ENCODE data around the gene ADPRHL1.

The ADPRHL1 gene

GRCh38 chr13:113461022-113461751 lies 7.9 kb upstream of the ADPRHL1 start:
- no peak for TF ChIP-seq CTCF (conservative IDR thresholded peaks at IDR 0.05; ENCODE audit: low read depth, low read length)
- no peak overlapping the region for H3K4me3 ChIP-seq (ENCODE audit: low read depth, low read length)
- DNase-seq (ENCODE audit: low read depth) = no peak

DNA sequence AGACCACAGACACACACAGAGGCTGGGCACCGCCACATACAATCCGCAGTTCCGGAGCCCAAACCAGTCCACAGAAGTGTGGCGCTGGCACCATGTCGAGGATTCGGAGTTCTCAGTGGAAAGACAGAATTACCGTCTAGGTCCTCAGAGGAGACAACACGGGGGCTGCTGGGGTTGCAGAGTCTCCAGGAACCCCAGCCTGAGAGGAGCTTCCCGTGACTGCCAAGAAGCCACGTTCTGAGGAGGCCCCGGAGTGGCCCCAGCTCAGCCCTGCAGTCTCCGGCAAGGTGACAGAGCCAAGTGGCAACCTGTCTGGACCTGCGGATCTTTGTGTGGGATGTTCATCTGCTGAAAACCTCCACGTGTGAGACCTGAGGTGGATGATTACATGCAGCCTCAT lies 7.3 kb upstream of the ADPRHL1 start:
- TF ChIP-seq CTCF (conservative IDR thresholded peaks at IDR 0.05; ENCODE audit: low read depth, low read length) = no peak
- no peak overlapping the region for H3K4me3 ChIP-seq (ENCODE audit: low read depth, low read length)
- no peak for DNase-seq (ENCODE audit: low read depth)

DNA sequence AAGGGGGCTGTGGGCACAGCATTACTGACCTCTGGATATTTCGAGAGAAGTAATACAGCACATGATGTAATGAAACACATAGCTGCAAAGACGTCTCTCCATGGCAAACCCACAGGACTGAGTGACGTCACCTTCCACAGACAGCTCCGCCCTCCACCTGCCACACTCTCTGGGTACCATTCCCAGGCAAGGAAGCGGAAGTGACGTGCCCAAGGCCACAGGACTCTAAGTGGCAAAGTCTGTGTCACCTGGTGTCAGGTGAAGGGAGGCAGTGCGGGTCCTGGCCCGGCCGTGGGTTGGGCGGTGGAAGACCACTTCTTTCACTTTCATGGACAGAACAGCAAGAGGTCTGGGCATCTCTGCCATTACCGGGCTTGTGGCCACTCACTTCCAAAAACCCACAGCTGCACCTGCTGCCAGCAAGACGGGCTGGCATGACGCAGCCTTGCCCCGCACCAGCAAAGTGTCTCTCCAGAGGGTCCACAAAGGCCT lies 6.8 kb upstream of the ADPRHL1 start:
- TF ChIP-seq CTCF (conservative IDR thresholded peaks at IDR 0.05; ENCODE audit: low read depth, low read length) = no peak
- no peak overlapping the region for H3K4me3 ChIP-seq (ENCODE audit: low read depth, low read length)
- no peak for DNase-seq (ENCODE audit: low read depth)

DNA sequence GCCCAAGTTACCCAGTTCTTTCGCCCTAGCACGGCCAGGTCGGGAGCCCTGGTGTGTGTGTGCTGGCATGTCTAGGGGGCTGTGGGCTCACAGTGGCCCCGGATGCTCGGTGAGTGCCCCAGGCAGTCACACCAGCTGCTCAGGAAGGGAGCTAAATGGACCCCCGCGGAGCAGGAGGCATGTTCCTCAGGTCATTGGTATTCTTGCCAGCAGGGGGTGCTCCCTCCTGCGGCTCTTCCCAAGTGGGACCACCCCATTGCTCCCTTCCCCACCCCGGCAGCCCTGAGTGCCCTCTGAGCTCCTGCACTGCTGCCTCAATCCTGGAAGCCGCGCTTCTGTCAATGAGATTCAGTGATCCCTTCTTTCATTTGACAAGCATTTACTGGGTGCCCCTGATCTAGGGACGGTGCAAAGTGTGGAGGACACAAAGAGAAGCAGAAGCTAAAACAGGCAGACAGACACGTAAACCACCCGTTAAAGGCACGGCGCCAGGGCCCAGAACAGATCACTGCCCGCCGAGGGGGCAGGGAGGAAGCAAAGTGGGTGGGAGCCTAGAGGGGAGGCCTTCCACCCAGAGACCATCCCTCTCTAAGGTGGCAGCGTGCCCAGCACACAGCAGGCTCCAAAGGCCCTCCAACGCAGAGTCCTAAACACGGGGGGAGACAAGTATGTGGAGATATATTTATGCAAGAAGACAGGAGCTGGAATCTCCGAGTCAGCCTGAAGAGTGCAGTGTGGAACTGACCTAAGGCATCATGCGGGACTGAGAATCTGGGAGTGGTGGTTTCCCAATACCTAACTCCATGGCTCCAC lies 5.2 kb upstream of the ADPRHL1 start:
- peak overlapping the region; percentile 5 for H3K4me3 ChIP-seq (ENCODE audit: low read depth, low read length)
- peak; percentile 74 for TF ChIP-seq CTCF (conservative IDR thresholded peaks at IDR 0.05; ENCODE audit: low read depth, low read length)
- DNase-seq (ENCODE audit: low read depth) = peak; percentile 90

- peak; percentile 38 for TF ChIP-seq CTCF (conservative IDR thresholded peaks at IDR 0.05; ENCODE audit: low read depth, low read length)
- H3K4me3 ChIP-seq (ENCODE audit: low read depth, low read length) = no peak overlapping the region
- DNase-seq (ENCODE audit: low read depth) = peak; percentile 11
Measured at GRCh38 chr13:113457510-113457909, 4.2 kb upstream of the ADPRHL1 start.

DNA sequence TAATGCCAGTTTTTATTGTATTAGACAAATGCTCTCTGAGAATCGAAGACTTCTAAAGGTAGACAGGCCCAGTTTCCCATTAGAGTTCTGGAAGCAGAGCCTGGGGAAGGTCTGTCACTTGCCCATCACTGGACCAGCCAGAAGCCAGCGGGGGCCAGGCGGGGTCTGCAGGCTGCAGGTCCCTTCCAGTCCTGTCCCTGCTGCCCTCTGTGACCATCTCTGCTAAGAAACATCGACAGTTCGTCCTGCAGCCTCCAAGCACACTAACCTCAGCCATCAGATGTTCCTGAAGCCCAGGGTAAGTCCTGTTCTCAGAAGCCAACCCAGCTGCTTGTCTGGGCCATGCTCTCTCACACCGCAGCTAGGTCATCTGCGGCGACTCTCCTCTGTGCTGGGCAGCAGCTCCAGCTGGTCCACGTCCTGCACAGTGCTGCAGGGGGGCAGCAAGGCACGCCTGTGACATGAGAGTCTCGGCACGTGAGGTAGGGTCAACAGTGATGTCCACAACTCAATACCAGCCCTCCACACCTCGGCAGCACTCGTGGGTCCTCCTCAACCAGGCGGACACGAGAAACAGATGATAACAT lies 2.9 kb upstream of the ADPRHL1 start:
- no peak for TF ChIP-seq CTCF (conservative IDR thresholded peaks at IDR 0.05; ENCODE audit: low read depth, low read length)
- no peak for DNase-seq (ENCODE audit: low read depth)
- no peak overlapping the region for H3K4me3 ChIP-seq (ENCODE audit: low read depth, low read length)

All from choroid plexus epithelial cell (primary cell).